ENCODE data around the gene MAP1LC3B. TPM values are rescaled to one million over a fixed set of nuclear protein-coding genes. Genes with fewer than 3 reads are reported as not detected.

Gene MAP1LC3B
- total and polyA plus RNA-seq, 2 of the 8 experiments (the other 6 are each of a cell fraction or from before 2014, with no cell fraction given), result 29.5 to 48.5 TPM

DNA sequence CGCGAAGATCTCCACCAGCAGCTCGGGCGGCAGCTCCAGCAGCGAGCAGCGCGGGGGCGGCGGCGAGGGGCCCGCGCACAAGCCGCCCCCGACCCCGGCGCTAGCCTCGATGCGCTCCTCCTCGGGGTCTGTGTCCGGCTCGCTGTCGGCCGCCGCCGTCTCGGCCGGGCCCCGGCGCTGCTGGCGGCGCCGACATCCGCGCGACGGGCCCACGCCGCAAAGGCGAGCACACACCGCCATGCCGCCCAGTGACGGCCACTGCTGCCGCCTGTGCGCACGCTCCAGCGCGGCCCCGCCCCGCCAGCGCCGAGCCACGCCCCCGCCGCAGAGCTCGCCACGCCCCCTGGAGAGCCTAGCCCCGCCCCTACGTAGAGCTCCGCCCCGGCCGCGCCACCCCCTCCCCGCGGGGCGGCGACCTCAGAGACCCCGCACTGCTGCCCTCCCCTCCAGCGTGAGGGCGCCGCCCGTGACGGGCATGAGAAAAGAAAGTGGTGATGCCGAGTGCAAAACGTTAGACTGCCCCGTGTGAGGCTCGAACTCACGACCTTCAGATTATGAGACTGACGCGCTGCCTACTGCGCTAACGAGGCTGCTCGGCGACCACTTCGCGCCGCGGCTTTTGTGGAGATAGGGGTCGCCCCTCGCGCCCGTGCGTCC lies 8.5 kb upstream of the MAP1LC3B start, which contains the start of gene FBXO31 (continued):
- TF ChIP-seq, protein P1, sequence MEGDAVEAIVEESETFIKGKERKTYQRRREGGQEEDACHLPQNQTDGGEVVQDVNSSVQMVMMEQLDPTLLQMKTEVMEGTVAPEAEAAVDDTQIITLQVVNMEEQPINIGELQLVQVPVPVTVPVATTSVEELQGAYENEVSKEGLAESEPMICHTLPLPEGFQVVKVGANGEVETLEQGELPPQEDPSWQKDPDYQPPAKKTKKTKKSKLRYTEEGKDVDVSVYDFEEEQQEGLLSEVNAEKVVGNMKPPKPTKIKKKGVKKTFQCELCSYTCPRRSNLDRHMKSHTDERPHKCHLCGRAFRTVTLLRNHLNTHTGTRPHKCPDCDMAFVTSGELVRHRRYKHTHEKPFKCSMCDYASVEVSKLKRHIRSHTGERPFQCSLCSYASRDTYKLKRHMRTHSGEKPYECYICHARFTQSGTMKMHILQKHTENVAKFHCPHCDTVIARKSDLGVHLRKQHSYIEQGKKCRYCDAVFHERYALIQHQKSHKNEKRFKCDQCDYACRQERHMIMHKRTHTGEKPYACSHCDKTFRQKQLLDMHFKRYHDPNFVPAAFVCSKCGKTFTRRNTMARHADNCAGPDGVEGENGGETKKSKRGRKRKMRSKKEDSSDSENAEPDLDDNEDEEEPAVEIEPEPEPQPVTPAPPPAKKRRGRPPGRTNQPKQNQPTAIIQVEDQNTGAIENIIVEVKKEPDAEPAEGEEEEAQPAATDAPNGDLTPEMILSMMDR (IDR thresholded peaks at IDR 0.05; ENCODE audit: control extremely low read depth in 1 of 3, insufficient read depth in 1 of 3, low read depth in 1 of 3, low read length in 3 of 3), result no peak
- peak; percentile 43 for TF ChIP-seq POLR2AphosphoS5 (IDR thresholded peaks at IDR 0.05; ENCODE audit: low read depth, low read length)
- TF ChIP-seq CHD2 (IDR thresholded peaks at IDR 0.05; ENCODE audit: low read length), result peak; percentile 11; the same call in 1 of the 2 replicates
- no peak for TF ChIP-seq POLR2A (IDR thresholded peaks at IDR 0.05; ENCODE audit: control extremely low read depth in 1 of 2, low read depth in 2 of 2, low read length in 2 of 2)
- TF ChIP-seq GTF2F1 (IDR thresholded peaks at IDR 0.05; ENCODE audit: borderline replicate concordance, low read depth, low read length), result 0 out of 2 replicates have a peak, but pooled peaks have one; percentile 23
- TF ChIP-seq NRF1 (IDR thresholded peaks at IDR 0.05; ENCODE audit: low read depth, low read length), result peak; percentile 42
- TF ChIP-seq, protein P2, sequence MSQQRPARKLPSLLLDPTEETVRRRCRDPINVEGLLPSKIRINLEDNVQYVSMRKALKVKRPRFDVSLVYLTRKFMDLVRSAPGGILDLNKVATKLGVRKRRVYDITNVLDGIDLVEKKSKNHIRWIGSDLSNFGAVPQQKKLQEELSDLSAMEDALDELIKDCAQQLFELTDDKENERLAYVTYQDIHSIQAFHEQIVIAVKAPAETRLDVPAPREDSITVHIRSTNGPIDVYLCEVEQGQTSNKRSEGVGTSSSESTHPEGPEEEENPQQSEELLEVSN (IDR thresholded peaks at IDR 0.05), result no peak
- no peak for TF ChIP-seq SIRT6 (IDR thresholded peaks at IDR 0.05; ENCODE audit: low read length)
- peak; percentile 28; the same call in 1 of the 2 replicates for TF ChIP-seq EGR1 (IDR thresholded peaks at IDR 0.05; ENCODE audit: borderline replicate concordance, low read depth, low read length)
- 0 out of 2 replicates have a peak, but pooled peaks have one; percentile 12 for TF ChIP-seq FOSL1 (IDR thresholded peaks at IDR 0.05; ENCODE audit: insufficient read depth, low read depth, low read length)
- TF ChIP-seq CREB1 (IDR thresholded peaks at IDR 0.05), result peak; percentile 85
- TF ChIP-seq CEBPB (IDR thresholded peaks at IDR 0.05; ENCODE audit: low read depth, low read length), result peak; percentile 80; the same call in 1 of the 2 replicates
- peak; percentile 44; the same call in 1 of the 2 replicates for TF ChIP-seq PHF8 (conservative IDR thresholded peaks at IDR 0.05; ENCODE audit: low read depth, low read length)
- no peak for TF ChIP-seq CHD1 (IDR thresholded peaks at IDR 0.05; ENCODE audit: low read depth, low read length)
- TF ChIP-seq, protein P3, sequence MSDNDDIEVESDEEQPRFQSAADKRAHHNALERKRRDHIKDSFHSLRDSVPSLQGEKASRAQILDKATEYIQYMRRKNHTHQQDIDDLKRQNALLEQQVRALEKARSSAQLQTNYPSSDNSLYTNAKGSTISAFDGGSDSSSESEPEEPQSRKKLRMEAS (IDR thresholded peaks at IDR 0.05), result peak; percentile 31; the same call in 1 of the 2 replicates
- no peak for TF ChIP-seq TAF1 (IDR thresholded peaks at IDR 0.05; ENCODE audit: low read depth, low read length)
- no peak for TF ChIP-seq CBX8 (IDR thresholded peaks at IDR 0.05; ENCODE audit: borderline replicate concordance, low read depth, low read length)
- TF ChIP-seq TCF12 (IDR thresholded peaks at IDR 0.05; ENCODE audit: low read depth, low read length), result no peak
- TF ChIP-seq RAD21 (IDR thresholded peaks at IDR 0.05 in 1 of 2, conservative IDR thresholded peaks at IDR 0.05 in 1 of 2; ENCODE audit: low read depth in 2 of 2, low read length in 2 of 2), result no peak
- TF ChIP-seq JUN (IDR thresholded peaks at IDR 0.05; ENCODE audit: low read depth, low read length), result 0 out of 2 replicates have a peak, but pooled peaks have one; percentile 2
- no peak for TF ChIP-seq CTBP2 (IDR thresholded peaks at IDR 0.05; ENCODE audit: borderline replicate concordance, insufficient read depth, insufficient read length, low read length)
